ENCODE data around the gene GAN. TPM values are rescaled to one million over a fixed set of nuclear protein-coding genes. Genes with fewer than 3 reads are reported as not detected.

GAN gene
- total and polyA plus RNA-seq, 2 of the 4 experiments (the other 2 are of a cell fraction), result 1.1 to 5.7 TPM

DNA sequence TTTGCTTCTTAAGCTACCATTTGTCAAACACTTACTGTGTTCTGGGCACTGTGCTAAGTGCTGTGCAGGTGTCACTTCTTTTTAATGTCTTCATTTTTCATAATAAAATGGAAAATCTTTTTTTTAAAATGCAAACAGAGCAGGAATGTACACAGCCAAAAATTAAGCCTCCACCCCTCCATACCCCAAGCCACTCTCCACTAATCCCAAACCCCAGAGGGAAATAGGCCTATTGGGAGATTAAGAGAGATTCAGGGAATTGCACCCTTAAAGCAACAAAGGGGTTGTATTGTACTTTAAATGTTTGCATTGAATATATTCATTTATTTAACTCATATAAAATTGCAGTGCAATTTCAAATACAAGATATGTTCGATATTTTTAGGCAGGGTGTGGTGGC is 28.6 kb upstream of the GAN start:
- H2AK9ac ChIP-seq (replicated peaks; ENCODE audit: low read depth, low read length, poor library complexity), result no peak overlapping the region
- WGBS, 2 experiments (ENCODE audit: extremely low coverage in 2 of 2, insufficient read length in 1 of 2), result no CpG with 5 or more reads among the region's 1 CpG

More for the DNA sequence above, 28.6 kb upstream of the GAN start:
- Histone ChIP-seq H2BK20ac (ENCODE audit: low read depth, low read length) (no peak overlapping the region), H3K27me3 (ENCODE audit: control insufficient read depth, insufficient read depth, low read length) (peaks cover 2% of the 10 kb centered on the region; the same call in 1 of the 2 replicates), H3K4me3 (ENCODE audit: insufficient read depth, low read depth, low read length) (no peak overlapping the region), H3K9me3 (ENCODE audit: control insufficient read depth, insufficient read depth, low read length) (no peaks in the 10 kb centered on the region), H3K27ac (ENCODE audit: insufficient read depth, low read length) (no peak overlapping the region), H3K36me3 (ENCODE audit: control insufficient read depth, insufficient read depth, low read length) (no peaks in the 10 kb centered on the region), H3K14ac (replicated peaks; ENCODE audit: low read depth, low read length) (no peak overlapping the region), H2AK5ac (ENCODE audit: low read depth, low read length) (no peak overlapping the region), H4K20me1 (ENCODE audit: insufficient read depth, low read length) (no peaks in the 10 kb centered on the region), H4K5ac (ENCODE audit: low read depth, low read length) (no peak overlapping the region), H4K8ac (ENCODE audit: low read depth in 2 of 2, low read length in 2 of 2) (no peak overlapping the region), H3K4ac (ENCODE audit: low read depth, low read length) (no peak overlapping the region), H3K23ac (ENCODE audit: low read depth, low read length) (no peak overlapping the region), H2BK120ac (ENCODE audit: low read depth, low read length) (no peak overlapping the region), H3K9me1 (ENCODE audit: insufficient read depth, low read length) (no peaks in the 10 kb centered on the region), H3K18ac (ENCODE audit: low read depth, low read length) (no peak overlapping the region), H3K79me1 (ENCODE audit: low read depth in 1 of 2, low read length in 2 of 2) (no peaks in the 10 kb centered on the region), H3K56ac (ENCODE audit: extremely low read depth, insufficient read depth, low read length) (no peak overlapping the region), H4K91ac (ENCODE audit: insufficient read depth, low read depth, low read length) (no peak overlapping the region), H3K9ac (ENCODE audit: low read depth, low read length) (no peak overlapping the region), H2BK15ac (ENCODE audit: low read depth, low read length) (no peak overlapping the region), H3K4me2 (ENCODE audit: low read depth, low read length) (no peak overlapping the region), H2BK5ac (ENCODE audit: low read depth, low read length, poor library complexity, severe bottlenecking) (no peak overlapping the region), H2AFZ (replicated peaks; ENCODE audit: low read length, poor library complexity) (no peak overlapping the region), H3K4me1 (ENCODE audit: control insufficient read depth, insufficient read depth, low read length) (no peaks in the 10 kb centered on the region)
- intact Hi-C loops (cut with micrococcal nuclease), result no loop called here
- dilution Hi-C loops (cut with HindIII; ENCODE audit: low sequenced_read_pairs, unreplicated experiment), result no loop called here
- ChIA-PET POLR2A (ENCODE audit: unreplicated experiment) (no interaction called here), CTCF (no interaction called here)
- no TSS peak for BruUV-seq (replicated peaks)
- DNase-seq, result no peak
- ATAC-seq (ENCODE audit: low read depth), result no peak
- in situ Hi-C loops (cut with MboI; ENCODE audit: low sequenced_read_pairs), result no loop called here
- TF ChIP-seq MAZ (IDR thresholded peaks at IDR 0.05; ENCODE audit: borderline replicate concordance, low read depth, low read length), result no peak
- no peak for TF ChIP-seq RAD21 (IDR thresholded peaks at IDR 0.05; ENCODE audit: low read length)
- no peak for TF ChIP-seq FOS (IDR thresholded peaks at IDR 0.05; ENCODE audit: low read depth, low read length)
- no peak for TF ChIP-seq CHD1 (IDR thresholded peaks at IDR 0.05; ENCODE audit: low read depth, low read length)
- no peak for TF ChIP-seq BHLHE40 (IDR thresholded peaks at IDR 0.05; ENCODE audit: low read depth, low read length)
- TF ChIP-seq, protein P1, sequence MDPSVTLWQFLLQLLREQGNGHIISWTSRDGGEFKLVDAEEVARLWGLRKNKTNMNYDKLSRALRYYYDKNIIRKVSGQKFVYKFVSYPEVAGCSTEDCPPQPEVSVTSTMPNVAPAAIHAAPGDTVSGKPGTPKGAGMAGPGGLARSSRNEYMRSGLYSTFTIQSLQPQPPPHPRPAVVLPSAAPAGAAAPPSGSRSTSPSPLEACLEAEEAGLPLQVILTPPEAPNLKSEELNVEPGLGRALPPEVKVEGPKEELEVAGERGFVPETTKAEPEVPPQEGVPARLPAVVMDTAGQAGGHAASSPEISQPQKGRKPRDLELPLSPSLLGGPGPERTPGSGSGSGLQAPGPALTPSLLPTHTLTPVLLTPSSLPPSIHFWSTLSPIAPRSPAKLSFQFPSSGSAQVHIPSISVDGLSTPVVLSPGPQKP (IDR thresholded peaks at IDR 0.05; ENCODE audit: borderline replicate concordance, low read depth, low read length), result no peak
- TF ChIP-seq, protein P2, sequence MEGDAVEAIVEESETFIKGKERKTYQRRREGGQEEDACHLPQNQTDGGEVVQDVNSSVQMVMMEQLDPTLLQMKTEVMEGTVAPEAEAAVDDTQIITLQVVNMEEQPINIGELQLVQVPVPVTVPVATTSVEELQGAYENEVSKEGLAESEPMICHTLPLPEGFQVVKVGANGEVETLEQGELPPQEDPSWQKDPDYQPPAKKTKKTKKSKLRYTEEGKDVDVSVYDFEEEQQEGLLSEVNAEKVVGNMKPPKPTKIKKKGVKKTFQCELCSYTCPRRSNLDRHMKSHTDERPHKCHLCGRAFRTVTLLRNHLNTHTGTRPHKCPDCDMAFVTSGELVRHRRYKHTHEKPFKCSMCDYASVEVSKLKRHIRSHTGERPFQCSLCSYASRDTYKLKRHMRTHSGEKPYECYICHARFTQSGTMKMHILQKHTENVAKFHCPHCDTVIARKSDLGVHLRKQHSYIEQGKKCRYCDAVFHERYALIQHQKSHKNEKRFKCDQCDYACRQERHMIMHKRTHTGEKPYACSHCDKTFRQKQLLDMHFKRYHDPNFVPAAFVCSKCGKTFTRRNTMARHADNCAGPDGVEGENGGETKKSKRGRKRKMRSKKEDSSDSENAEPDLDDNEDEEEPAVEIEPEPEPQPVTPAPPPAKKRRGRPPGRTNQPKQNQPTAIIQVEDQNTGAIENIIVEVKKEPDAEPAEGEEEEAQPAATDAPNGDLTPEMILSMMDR (conservative IDR thresholded peaks at IDR 0.05; ENCODE audit: low read depth, low read length), result no peak

Measured in IMR-90 (cell line).